HG03025 (cell line): Measurements from ENCODE around the gene SLC35E3.
A peak's percentile ranks its signal among the peaks of the same experiment; 100 is the strongest.

Source experiments
- ATAC-seq: cut with Tn5 transposase; IDR thresholded peaks from one replicate; pipeline ENCODE4 v1.9.1; 2021; ENCODE audit warnings: mild to moderate bottlenecking, moderate library complexity; ENCODE audit not compliant: unreplicated experiment, low FRiP score

The SLC35E3 gene

GRCh38 chr12:68768431-68768939 lies 22.5 kb downstream of the SLC35E3 start:
- ATAC-seq, result no peak

DNA sequence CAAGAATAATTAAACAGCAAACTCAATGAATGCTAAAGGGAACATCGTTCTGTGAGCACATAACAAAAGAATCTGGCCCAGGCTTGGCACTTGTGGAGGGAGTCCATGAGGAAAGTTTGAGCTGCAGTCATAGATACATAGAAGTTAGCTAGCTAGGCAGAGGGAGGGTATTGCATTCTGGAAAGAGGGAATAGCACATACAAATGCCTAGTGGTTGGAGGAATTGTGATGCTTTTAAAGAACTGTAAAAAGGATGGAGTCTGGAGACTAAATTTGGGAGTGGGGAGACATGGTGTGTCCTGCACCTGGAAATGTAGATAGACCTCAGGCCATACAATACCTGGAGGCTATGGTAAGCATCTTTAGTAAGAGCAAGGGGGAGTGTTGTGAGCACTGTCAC lies 24.0 kb downstream of the SLC35E3 start:
- ATAC-seq, result no peak

GRCh38 chr12:68771223-68771925 lies 25.4 kb downstream of the SLC35E3 start:
- ATAC-seq, result no peak

DNA sequence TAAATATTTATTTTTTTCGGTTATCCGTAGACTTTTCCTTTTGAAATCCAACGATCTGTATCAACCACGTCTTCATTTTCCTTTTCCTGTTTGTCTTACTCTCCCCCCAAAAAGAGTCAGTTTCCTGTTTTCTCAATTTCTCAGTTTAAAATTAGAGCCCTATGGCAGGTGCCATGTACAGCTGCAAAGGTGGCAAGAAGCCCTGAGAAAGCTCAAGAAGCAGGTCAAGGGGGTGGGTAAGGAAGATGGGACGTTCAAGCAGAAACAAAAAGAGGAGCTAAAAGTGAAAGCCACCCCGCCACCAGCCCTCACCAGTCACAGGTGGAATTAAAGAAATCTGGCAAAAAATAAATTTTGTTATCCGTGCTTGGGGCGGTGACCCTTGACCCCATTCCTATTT lies 26.7 kb downstream of the SLC35E3 start:
- ATAC-seq, result no peak

- ATAC-seq, result no peak
Measured at GRCh38 chr12:68773582-68773981, 27.6 kb downstream of the SLC35E3 start.

DNA sequence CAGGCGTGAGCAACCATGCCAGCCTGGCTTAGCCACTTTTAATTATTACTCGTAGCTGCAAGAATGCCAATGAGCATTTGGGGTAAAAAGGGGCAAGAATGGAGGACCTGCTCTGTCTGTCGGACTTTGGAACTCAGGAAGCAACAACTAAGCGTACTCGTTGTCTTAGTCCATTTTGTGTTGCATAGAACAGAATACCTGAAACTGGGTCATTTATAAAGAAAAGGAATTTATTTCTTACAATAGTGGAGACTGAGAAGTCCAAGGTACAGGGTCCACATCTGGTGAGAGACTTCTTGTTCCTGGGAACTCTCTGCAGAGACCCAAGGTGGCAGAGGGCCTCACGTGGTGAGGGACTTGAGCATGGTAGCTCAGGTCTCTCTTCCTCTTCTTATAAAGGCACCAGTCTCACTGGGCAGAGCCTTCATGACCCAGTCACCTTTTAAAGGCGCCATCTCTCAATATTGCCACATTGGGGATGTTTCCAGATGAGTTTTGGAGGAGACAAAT lies 29.2 kb downstream of the SLC35E3 start:
- ATAC-seq, result no peak

DNA sequence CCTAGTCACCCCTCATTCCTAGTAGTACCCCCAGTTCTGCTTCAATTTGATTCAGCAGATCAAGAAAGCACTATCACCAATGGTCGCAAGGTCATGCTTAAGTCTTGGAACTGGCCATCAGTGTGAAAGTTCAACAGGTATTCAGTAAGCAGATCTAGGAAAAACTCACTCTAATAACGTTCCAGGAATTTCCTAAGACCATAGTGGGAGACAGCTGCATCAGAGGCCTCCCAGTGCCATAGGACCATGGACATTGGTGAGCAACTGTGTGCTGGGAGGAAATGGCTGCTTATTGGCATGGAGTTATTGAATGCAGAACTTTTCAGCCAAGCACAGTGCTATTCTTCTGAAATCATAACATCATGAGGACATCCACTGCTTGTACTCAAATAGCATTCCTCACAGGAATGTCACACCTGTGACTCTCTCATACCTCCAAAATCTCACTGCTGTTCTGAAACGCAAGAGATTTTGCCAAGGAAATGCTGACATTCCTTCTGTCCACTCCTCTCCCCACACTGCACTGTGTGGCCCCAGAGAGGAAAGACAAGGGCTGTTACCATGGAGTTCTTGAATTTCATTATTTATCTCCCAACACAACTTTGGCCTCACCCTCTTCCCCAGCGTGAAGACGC lies 31.1 kb downstream of the SLC35E3 start:
- no peak for ATAC-seq

GRCh38 chr12:68779280-68779679 lies 33.3 kb downstream of the SLC35E3 start:
- ATAC-seq, result no peak

GRCh38 chr12:68780731-68781130 lies 34.8 kb downstream of the SLC35E3 start:
- no peak for ATAC-seq

DNA sequence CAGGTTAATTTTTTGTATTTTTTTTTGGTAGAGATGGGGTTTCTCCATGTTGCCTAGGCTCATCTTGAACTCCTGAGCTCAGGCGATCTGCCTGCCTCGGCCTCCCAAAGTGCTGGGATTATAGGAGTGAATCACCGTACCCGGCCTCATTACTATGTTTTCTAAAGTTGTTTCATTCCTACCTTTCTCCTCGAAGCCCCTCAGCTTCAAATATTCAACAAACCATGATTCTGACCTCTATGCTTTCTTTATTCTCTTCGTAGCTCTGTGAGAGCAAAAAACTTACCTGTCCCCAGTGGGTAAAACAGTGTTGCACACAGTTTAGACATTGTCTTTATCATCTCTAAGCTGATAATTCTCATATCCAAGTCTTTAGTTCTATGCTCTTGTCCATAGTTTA lies 35.8 kb downstream of the SLC35E3 start:
- ATAC-seq, result no peak

- ATAC-seq, result no peak
Measured at GRCh38 chr12:68784015-68784414, 38.0 kb downstream of the SLC35E3 start.

DNA sequence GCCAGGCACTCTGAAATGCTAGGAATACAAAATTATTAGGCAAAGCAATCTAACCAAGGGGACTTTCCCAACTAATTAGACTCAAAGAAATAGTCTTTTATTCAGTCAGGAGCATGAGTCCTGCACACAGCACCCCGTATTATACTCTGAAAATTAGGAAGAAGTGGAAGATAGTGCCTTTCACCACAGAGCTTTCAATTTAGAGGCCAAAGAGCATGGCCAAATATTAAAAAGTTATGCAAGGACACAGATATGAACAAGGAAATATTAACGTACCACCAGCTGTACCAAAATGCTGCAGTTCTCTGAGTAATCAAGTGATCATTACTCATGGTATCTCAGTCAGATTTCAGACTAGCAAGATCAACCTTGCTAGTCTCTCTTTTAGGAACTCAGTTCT lies 39.4 kb downstream of the SLC35E3 start:
- ATAC-seq, result no peak

DNA sequence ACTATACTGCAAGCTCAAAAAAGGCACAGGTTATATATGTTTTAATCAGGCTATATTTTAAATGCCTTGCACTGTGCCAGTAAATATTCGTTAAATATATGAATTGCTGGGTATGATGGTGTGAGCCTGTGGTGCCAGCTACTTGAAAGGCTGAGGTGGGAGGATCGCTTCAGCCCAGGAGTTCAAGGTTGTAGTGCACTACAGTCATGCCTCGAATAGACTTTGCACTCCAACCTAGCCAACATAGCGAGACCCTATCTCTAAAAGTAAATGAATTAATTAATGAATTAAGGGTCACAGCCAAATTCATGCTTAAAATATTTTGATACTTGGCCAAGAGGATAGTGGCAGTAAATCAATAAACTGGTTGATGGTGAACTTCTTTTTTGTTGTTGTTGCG lies 39.8 kb downstream of the SLC35E3 start:
- no peak for ATAC-seq

DNA sequence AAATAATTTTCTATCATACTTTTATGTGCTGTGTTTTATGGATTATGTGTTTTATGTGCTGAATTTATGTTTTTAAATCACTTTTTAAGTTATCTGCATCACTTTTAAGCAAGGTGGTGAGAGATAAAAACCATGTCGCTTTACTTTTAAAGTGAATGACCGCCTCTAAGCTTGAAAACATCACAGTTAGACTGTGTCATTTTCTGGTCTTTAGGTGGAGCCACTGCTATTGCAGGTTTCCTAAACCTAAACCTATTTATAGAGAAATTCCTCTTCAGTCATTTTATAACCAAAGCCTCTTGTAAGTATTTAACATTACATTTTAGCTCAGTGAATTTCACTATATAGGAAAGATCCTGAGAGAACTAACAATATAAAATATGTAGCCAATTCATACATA lies 41.0 kb downstream of the SLC35E3 start:
- no peak for ATAC-seq

GRCh38 chr12:68788554-68789143 lies 42.7 kb downstream of the SLC35E3 start:
- no peak for ATAC-seq

DNA sequence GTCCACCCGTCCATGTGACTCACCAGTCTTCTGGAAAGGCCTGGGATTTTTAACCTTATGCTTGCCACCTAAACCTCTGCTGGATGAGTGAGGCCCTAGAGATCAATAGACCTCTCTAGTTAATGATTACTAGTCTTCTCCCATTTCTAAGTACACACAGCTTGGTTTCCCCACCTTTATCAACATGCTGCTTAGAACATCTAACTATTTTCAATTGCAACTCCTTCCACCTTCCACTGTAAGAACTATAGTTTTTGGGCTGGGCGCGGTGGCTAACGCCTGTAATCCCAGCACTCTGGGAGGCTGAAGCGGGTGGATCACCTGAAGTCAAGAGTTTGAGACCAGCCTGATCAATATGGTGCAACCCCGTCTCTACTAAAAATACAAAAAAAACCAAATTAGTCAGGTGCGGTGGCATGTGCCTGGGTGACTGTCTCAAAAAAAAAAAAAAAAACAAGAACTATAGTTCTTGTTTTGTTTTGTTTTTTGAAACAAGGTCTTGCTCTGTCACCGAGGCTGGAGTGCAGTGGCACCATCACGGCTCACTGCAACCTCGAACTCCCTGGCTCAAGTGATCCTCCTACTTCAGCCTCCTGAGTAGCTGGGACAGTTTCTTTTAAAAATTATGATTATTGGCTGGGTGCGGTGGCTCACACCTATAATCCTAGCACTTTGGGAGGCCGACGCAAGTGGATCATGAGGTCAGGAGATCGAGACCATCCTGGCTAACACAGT lies 43.3 kb downstream of the SLC35E3 start:
- ATAC-seq, result no peak

DNA sequence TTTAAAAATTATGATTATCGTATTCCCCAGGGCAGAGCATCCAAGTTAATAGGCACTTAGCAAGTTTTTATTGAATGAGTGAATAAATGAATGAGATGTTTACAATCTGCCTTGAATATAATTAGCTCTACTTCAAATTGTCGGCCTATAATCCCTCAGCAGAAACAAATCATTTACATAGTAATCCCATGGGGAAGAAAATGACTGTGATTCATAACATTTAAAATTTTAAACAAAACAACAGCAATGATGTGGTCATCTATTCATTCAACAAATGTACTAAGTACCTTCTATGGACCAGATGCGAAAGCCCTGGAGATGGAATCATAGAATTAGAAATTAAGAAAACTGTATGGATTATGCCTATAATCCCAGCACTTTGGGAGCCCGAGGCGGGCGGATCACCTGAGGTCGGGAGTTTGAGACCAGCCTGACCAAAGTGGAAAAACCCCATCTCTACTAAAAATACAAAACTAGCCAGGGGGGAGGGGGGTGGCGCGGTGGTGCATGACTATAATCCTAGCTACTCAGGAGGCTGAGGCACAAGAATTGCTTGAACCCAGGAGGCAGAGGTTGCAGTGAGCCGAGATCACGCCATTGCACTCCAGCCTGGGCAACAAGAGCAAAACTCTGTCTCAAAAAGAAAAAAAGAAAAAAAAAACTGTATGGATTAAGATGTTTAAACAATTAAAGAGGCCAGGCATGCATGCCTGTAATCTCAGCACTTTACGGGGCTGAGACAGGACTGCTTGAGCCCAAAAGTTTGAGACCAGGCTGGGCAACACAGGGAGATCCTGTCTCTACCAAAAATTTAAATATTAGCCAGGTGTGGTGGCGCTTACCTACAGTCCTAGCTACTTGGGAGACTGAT lies 44.3 kb downstream of the SLC35E3 start:
- ATAC-seq, result no peak

GRCh38 chr12:68790952-68791234 lies 44.9 kb downstream of the SLC35E3 start:
- ATAC-seq, result no peak

- ATAC-seq, result no peak
Measured at GRCh38 chr12:68791897-68792481, 46.0 kb downstream of the SLC35E3 start.

GRCh38 chr12:68792952-68793351 lies 47.0 kb downstream of the SLC35E3 start:
- ATAC-seq, result peak; percentile 90
